Peyer's patch (tissue), 4 donors: ENCODE results near the gene TCF7. TPM values are rescaled to one million over a fixed set of nuclear protein-coding genes. Genes with fewer than 3 reads are reported as not detected.
A peak's percentile ranks its signal among the peaks of the same experiment; 100 is the strongest.
"Not testable (repeated sequence)": the region's sequence is repeated elsewhere in the genome, so short reads cannot be mapped to it uniquely, and the experiment has no call there.

Experiments used
- DNase-seq, 3 donors: peaks; one replicate each; pipeline ENCODE4 v3.0.0-alpha.2; 2017 to 2019
- H3K27ac ChIP-seq, 4 donors: fragments of 200-600 bp; sonication (generic); one replicate each; pipeline ENCODE4 v1.5.1; 2016 to 2019
- H3K27me3 ChIP-seq, 2 donors: fragments of 200-600 bp; sonication (generic); one replicate each; pipeline ENCODE4 v1.5.1; 2019
- H3K36me3 ChIP-seq, 3 donors: fragments of 200-600 bp; sonication (generic); one replicate each; pipeline ENCODE4 v1.5.1; 2016 to 2019
- H3K4me1 ChIP-seq, 4 donors: fragments of 200-600 bp; sonication (generic); one replicate each; pipeline ENCODE4 v1.5.1; 2016 to 2019
- H3K4me3 ChIP-seq, 4 donors: fragments of 200-600 bp; sonication (generic); 1 replicate in 3 of 4; 2 replicates in 1 of 4; pipeline ENCODE4 v1.5.1; 2016 to 2019; ENCODE audit warnings: mild to moderate bottlenecking in 1 of 4
- H3K9me3 ChIP-seq, 4 donors: fragments of 200-600 bp; sonication (generic); one replicate each; pipeline ENCODE4 v1.5.1; 2016 to 2019; ENCODE audit warnings: mild to moderate bottlenecking in 1 of 4
- CTCF ChIP-seq, 6 experiments: fragments of 450-650 bp in 4 of 6; fragments of 200-600 bp in 2 of 6; sonication (generic) in 1 of 6; IDR thresholded peaks; one replicate each; pipeline ENCODE4 v1.5.1; 2017 to 2019; ENCODE audit warnings: antibody characterized with exemption in 6 of 6, mild to moderate bottlenecking in 3 of 6, moderate library complexity in 1 of 6
- POLR2A ChIP-seq, 2 donors: fragments of 450-650 bp; IDR thresholded peaks; one replicate each; pipeline ENCODE4 v1.5.1; 2017; ENCODE audit warnings: antibody characterized with exemption in 2 of 2, mild to moderate bottlenecking in 2 of 2, moderate library complexity in 2 of 2
- total RNA-seq, 4 donors: library from RNA; depleted of rRNA; stranded (reverse); fragments of >200 nt; gene quantifications; one replicate each; pipeline ENCODE4 v1.1.0, GENCODE V29; 2016

TCF7 gene
- total RNA-seq, 4 donors from 2014 or later, result 11.8 to 32.2 (median 22.0) TPM

GRCh38 chr5:134146651-134147518 lies 32.4 kb downstream of the TCF7 start:
- Histone ChIP-seq H3K36me3 (peaks cover 0 to 85% (median 0%) of the 10 kb centered on the region in 3 donors), H3K9me3 (no peaks in the 10 kb centered on the region), H3K27me3 (no peaks in the 10 kb centered on the region), H3K4me3 (no peak overlapping the region), H3K27ac (no peak overlapping the region), H3K4me1 (peaks cover 0 to 7% (median 0%) of the 10 kb centered on the region in 4 donors)
- TF ChIP-seq POLR2A (IDR thresholded peaks at IDR 0.05) (no peak), CTCF (IDR thresholded peaks at IDR 0.05) (no peak)
- DNase-seq, result peak in 1 of 3 donors; percentile 14

DNA sequence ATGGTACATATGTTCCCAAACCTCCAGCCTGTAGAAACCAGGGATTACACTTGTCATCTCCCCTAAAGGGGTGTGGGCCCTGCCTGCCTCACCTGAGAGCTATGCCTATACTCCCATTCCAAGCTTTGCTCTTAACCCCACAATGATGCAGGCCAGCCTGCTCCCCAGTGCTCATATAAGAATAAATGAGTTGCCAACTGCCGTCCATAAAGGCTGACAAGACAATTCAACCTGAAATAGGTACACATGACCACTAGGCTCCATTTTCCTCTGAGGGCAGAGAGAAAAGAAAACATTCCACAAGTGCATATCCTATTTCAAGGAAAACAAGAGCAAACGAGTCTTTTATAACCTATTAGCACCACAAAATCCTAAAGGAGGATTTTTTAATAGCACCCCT lies 33.8 kb downstream of the TCF7 start:
- H3K4me3 ChIP-seq, result no peak overlapping the region
- H3K9me3 ChIP-seq, result no peaks in the 10 kb centered on the region
- H3K4me1 ChIP-seq, result peaks cover 0 to 7% (median 0%) of the 10 kb centered on the region in 4 donors
- no peak overlapping the region for H3K27ac ChIP-seq
- H3K27me3 ChIP-seq, result no peaks in the 10 kb centered on the region
- peaks cover 0 to 85% (median 0%) of the 10 kb centered on the region in 3 donors for H3K36me3 ChIP-seq
- peak in 1 of 3 donors; percentile 14 for DNase-seq
- TF ChIP-seq CTCF (IDR thresholded peaks at IDR 0.05), result peak in 1 of 6 experiments; percentile 10
- no peak for TF ChIP-seq POLR2A (IDR thresholded peaks at IDR 0.05)

- Histone ChIP-seq H3K9me3 (no peaks in the 10 kb centered on the region), H3K36me3 (peaks cover 0 to 85% (median 0%) of the 10 kb centered on the region in 3 donors), H3K4me3 (no peak overlapping the region), H3K27ac (no peak overlapping the region), H3K27me3 (no peaks in the 10 kb centered on the region), H3K4me1 (peaks cover 0 to 7% (median 0%) of the 10 kb centered on the region in 4 donors)
- peak in 1 of 3 donors; percentile 14 for DNase-seq
- TF ChIP-seq CTCF (IDR thresholded peaks at IDR 0.05), result no peak
- no peak for TF ChIP-seq POLR2A (IDR thresholded peaks at IDR 0.05)
Observed at GRCh38 chr5:134148986-134149539, 34.6 kb downstream of the TCF7 start.

DNA sequence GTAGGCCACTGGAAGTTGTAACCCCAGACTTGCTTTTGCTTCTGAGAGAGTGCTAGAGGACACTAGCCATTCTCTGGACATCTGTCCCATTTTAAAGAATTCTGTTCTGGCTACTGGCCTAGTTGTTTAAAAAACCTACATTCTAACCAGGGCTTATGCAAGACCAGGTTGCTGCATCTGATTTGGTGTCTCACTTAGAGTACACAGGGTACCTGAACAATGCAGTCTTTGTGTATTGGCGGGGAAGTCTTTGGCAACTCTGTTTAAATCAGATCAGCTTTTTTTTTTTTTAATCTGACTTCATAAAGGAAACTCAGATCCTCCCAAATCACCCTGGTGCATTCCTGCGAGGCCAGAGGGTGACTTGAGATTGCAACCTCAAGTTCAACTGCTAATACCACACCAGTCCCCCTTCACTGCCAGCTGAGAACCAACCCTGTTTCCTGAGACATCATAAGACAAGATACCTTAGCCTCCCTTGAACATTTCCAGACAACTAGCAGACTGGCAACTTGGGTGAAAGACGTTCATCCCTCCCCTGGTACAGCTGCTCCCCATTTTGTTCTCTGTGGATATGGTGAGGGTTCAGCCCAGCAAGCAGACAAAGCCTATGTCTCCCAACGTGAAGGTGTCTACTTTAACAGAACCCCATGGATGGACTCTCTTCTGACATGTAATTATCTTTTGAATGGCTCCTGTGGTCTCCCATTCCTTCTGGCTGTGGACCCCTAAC lies 35.3 kb downstream of the TCF7 start:
- H3K9me3 ChIP-seq, result no peaks in the 10 kb centered on the region
- H3K4me1 ChIP-seq, result peaks cover 0 to 7% (median 0%) of the 10 kb centered on the region in 4 donors
- peaks cover 0 to 85% (median 0%) of the 10 kb centered on the region in 3 donors for H3K36me3 ChIP-seq
- DNase-seq, result no peak
- no peaks in the 10 kb centered on the region for H3K27me3 ChIP-seq
- no peak overlapping the region for H3K27ac ChIP-seq
- no peak for TF ChIP-seq CTCF (IDR thresholded peaks at IDR 0.05)
- no peak overlapping the region for H3K4me3 ChIP-seq

GRCh38 chr5:134151723-134152122 lies 37.2 kb downstream of the TCF7 start:
- no peak for DNase-seq
- Histone ChIP-seq H3K4me3 (no peak overlapping the region), H3K4me1 (peaks cover 0 to 5% (median 0%) of the 10 kb centered on the region in 4 donors), H3K27me3 (no peaks in the 10 kb centered on the region), H3K36me3 (peaks cover 0 to 86% (median 0%) of the 10 kb centered on the region in 3 donors), H3K9me3 (no peaks in the 10 kb centered on the region), H3K27ac (no peak overlapping the region)
- TF ChIP-seq CTCF (IDR thresholded peaks at IDR 0.05) (no peak), POLR2A (IDR thresholded peaks at IDR 0.05) (no peak)

- H3K9me3 ChIP-seq, H3K4me1 ChIP-seq, H3K4me3 ChIP-seq, DNase-seq, H3K27ac ChIP-seq, H3K27me3 ChIP-seq: not testable (repeated sequence)
- peaks cover 0 to 84% (median 0%) of the 10 kb centered on the region in 3 donors for H3K36me3 ChIP-seq
Observed at GRCh38 chr5:134152173-134152832, 37.8 kb downstream of the TCF7 start.
